22Rv1 (cell line): ENCODE measurements around the gene ANXA2R.

Source experiments
- ZFX ChIP-seq: fragments of 450-650 bp; IDR thresholded peaks from 2 replicates; pipeline ENCODE4 v1.6.1; 2017; ENCODE audit warnings: antibody characterized with exemption, borderline replicate concordance
- TF ChIP-seq, protein P1 (sequence below): fragments of 450-650 bp; IDR thresholded peaks from 2 replicates; pipeline ENCODE4 v1.5.1; 2017; ENCODE audit warnings: mild to moderate bottlenecking

DNA sequence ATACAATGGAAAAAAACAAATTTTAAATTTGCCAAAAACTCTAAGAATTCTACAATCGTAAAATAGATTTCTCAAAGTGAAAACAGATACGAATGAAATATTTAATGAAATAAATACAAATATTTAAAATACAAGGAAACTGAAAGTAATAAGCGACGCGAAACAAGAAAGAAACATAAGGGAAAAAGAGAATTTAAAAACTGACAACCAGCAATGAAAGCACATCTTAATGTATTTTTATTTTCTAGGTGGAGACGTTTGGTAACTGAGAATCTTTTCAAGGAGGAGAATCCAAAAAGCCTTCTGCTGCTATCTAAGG, 1.0 kb downstream of the ANXA2R start:
- TF ChIP-seq, protein P1, sequence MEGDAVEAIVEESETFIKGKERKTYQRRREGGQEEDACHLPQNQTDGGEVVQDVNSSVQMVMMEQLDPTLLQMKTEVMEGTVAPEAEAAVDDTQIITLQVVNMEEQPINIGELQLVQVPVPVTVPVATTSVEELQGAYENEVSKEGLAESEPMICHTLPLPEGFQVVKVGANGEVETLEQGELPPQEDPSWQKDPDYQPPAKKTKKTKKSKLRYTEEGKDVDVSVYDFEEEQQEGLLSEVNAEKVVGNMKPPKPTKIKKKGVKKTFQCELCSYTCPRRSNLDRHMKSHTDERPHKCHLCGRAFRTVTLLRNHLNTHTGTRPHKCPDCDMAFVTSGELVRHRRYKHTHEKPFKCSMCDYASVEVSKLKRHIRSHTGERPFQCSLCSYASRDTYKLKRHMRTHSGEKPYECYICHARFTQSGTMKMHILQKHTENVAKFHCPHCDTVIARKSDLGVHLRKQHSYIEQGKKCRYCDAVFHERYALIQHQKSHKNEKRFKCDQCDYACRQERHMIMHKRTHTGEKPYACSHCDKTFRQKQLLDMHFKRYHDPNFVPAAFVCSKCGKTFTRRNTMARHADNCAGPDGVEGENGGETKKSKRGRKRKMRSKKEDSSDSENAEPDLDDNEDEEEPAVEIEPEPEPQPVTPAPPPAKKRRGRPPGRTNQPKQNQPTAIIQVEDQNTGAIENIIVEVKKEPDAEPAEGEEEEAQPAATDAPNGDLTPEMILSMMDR, result no peak
- TF ChIP-seq ZFX, result no peak
